ENCODE results near the gene KDM4C.
A peak's percentile ranks its signal among the peaks of the same experiment; 100 is the strongest.
"Not testable (repeated sequence)": the region's sequence is repeated elsewhere in the genome, so short reads cannot be mapped to it uniquely, and the experiment has no call there.

Gene KDM4C

GRCh38 chr9:6764950-6765349 is 7.2 kb downstream of the KDM4C start:
- no peak for DNase-seq

- DNase-seq, result no peak
These were observed 7.6 kb downstream of the KDM4C start for GRCh38 chr9:6765396-6765795.

DNA sequence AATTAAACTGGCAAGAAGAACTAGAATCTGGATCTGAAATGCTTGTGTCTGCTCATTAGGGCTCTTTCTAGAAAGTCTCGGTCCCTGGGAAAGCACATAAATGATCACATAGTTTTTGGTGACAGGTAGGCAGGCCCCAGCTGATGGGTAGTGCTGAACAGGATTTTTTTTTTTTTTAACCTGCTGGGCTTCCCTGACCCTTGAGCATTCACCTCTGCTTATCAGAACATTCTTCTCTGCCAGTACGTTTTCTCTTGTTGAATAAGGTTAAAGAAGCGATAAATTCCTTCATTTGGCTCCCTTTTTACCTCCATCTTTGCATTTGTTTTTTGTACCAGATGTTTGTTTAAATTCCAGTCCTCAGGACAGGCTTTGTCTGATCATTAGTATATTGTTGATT is 8.8 kb downstream of the KDM4C start:
- DNase-seq, result no peak

DNA sequence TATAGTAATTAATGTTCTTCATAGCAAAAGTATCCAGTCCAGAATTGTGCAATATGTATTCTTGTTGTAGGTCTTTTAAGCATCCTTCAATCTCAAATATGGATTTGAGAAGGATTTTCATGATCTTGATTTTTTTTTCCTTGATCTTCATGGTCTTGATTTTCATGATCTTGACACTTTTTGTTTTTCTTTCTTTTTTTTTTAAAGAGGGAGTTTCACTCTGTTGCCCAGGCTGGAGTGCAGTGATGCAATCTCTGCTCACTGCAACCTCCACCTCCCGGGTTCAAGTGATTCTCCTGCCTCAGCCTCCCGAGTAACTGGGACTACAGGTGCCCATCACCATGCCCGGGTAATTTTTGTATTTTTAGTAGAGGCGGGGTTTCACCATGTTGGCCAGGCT is 10.8 kb downstream of the KDM4C start:
- not testable (repeated sequence) for DNase-seq

DNA sequence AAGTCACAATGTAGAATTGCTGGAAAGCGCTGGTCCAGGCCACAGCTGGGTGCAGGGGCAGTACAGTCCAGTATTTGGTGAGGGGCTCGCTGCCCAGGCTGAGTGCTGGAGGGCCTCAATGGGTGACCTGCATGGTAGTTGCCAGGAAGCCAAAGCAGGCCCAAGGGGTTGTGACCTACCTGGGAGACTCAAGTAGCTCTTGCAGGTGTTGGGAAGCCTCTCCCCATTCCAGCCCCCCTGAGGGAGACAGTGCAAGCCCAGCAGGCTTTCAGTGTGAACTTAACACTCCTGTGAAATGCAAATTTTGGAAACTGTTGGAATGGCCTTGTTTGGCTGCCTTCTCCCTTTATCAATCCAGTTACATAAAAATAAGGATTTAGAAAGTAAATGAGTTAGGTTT is 13.9 kb downstream of the KDM4C start:
- DNase-seq, result no peak

DNA sequence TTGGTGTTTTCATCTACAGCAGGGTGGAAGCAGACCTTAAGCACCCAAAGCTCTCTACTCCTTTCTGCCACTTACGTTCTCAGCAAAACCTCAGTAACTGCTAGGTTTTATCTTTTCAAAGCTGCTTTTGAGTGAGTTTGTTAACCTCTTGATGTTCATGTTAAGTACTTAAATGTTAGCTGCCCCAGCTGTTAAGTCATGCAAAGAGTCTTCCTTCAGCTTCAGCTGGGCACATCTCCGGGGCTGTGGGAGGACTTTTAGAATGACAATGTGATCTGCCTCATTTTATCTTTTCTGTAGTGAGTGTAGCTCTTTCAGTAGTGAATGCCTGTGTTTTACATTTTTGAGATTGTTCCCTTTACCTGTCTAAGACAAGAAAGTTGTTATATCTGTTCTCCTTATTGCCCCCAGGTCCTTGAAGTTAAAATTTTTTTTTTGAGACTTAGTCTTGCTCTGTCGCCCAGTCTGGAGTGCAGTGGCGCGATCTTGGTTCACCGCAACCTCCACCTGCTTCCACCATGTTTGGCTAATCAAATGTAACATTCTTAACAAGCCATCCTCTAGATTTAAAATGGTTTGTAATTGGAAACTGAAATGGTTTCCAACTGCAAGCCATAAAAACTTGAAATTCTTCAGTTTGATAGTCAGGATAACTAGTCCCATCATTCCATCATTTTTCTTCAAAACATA is 19.6 kb downstream of the KDM4C start:
- peak; percentile 67 for DNase-seq

GRCh38 chr9:6779417-6780241 is 21.9 kb downstream of the KDM4C start:
- DNase-seq, result peak; percentile 86

DNA sequence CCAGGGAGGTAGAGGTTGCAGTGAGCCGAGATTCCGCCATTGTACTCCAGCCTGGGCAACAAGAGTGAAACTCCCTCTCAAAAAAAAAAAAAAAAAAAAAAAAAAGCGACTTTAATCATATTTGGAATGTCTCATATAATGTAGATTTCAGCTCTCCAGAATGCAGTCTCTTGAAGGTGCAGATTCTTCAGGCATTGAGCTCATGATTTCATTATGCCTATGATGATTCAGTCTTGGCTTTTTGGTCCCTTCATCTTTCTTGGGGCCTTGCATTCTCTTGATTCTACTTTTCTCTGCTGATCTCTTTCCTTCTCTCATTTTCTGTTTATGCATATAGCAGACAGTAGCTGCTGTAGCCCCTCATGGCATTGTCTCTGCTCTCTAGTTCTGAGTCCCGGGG is 22.9 kb downstream of the KDM4C start:
- DNase-seq, result no peak

DNA sequence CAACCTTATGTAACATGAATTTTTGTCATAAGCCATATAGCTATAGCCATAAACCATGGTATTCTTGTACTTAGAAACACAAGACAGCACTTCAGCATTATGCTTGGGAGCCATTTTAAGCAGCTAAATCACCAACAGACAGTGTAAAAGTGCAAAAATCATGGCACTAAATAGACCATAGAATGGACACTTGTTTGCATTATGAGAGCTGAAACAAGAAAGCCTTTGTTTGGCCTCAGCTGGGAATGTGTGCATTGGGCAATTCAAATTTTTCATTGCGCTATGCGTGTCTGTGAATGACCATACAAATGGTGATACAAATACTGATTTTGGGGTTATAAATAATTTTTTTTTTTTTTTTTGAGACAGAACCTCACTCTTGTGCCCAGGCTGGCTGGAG is 23.7 kb downstream of the KDM4C start:
- no peak for DNase-seq

DNA sequence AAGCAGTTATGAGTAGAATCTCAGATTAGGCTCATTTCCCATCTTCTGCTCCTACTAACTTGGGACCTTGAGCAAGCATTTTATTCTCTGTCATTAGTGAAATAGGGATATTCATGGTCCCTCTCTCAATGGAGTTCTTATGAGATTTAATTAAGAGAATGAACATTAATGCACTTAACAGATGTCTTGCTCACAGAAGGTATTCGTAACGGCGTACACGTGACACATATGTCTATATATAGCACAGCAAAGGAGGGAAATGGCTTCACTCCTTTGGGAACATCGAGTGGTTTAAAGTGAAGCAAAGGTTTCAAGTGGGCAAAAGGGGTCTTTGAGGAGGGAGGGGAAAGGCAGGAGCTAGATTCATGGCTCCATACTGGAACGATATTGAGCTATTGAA is 24.6 kb downstream of the KDM4C start:
- DNase-seq, result no peak

- no peak for DNase-seq
These were observed 25.2 kb downstream of the KDM4C start for GRCh38 chr9:6782981-6783380.

DNA sequence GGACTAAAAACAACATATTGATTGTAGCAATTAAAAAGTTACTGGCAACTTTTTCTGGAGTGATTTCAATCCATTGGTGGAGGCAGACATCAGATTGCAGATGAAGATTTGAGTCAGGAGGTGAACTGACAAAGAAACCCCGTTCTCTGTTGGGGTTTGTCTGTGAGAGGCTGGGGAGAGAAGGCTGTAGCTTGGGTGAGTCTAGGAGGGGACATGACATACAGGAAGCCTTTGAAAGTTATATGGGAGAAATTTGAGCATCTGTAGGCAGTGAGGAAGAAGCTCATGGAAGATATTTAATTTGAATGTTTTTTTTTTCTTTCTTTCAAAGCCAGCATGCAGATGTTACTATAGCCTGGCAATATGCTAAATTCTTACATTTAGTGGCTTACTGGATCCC is 26.0 kb downstream of the KDM4C start:
- no peak for DNase-seq

GRCh38 chr9:6785682-6786081 is 27.9 kb downstream of the KDM4C start:
- DNase-seq, result no peak

- DNase-seq, result no peak
These were observed 30.0 kb downstream of the KDM4C start for GRCh38 chr9:6787793-6788161.

- DNase-seq, result no peak
These were observed 30.6 kb downstream of the KDM4C start for GRCh38 chr9:6788162-6789016.

- DNase-seq, result not testable (repeated sequence)
These were observed 31.2 kb downstream of the KDM4C start for GRCh38 chr9:6789017-6789338.

DNA sequence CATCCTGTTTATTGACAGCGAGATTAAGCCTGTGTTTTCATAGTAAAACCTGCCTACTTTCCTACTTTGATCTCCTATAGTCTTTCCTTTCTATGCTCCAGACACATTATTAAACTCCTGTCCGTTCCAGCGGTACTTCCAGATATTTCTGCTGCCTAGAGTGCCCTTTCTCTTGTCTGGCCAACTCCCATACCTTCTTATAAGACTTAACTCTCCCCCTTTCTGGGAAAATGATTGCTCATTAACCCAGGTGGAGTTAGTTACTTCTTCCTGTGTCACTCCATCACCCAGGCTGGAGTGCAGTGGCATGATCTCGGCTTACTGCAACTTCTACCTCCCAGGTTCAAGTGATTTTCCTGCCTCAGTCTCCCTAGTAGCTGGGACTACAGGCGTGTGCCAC is 33.1 kb downstream of the KDM4C start:
- no peak for DNase-seq

GRCh38 chr9:6793203-6793602 is 35.4 kb downstream of the KDM4C start:
- DNase-seq, result no peak

DNA sequence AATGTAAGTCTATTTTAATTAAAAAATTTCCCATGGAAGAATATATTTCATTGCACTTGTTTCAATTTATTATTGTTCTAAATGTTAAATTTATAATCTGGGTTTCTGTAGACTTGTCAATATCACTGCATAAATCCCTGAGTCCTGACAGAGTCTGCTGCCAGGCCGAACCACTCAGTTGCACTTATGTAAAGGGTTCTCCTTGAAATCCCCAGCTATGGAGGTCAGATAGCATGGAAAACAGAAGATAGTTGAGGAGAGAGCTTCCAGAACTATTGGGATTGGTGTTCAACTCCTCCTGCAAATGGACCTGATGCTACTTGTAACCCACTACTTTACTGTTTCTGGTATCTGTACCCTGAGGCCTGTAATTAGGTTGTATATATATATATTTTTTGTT is 37.2 kb downstream of the KDM4C start:
- no peak for DNase-seq

DNA sequence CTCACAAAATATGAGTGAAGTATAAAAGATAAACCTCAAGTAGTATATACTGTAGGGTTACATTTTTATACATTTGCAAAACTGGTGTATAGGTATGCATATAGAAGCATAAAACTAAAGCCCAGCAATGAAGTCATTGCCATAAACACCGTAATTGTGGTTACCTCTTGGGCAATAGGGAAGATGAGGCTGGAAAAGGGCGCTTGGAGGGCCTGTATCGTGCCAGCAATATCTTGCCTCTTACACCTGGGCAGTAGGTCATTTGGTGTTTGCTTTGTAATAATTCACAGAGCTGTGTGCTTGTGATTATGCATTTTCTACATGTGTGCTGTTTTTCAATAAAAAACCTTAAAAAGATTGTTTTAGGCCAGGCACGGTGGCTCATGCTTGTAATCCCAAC is 45.2 kb downstream of the KDM4C start:
- DNase-seq, result no peak

DNA sequence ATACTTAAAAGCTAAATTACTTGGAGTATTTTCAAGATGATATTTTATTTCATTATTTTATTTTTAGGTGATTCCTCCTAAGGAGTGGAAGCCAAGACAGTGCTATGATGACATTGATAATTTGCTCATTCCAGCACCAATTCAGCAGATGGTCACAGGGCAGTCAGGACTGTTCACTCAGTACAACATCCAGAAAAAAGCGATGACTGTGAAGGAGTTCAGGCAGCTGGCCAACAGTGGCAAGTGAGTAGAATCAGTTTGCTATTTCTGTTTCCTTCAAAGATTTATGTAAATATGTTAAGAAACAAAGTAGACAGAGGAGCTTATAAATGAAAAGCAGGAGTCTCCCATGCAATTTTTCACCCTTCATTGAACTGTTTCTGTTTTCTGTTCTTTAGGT is 47.8 kb downstream of the KDM4C start:
- peak; percentile 63 for DNase-seq

GRCh38 chr9:6806318-6806717 is 48.5 kb downstream of the KDM4C start:
- not testable (repeated sequence) for DNase-seq

- DNase-seq, result not testable (repeated sequence)
These were observed 49.9 kb downstream of the KDM4C start for GRCh38 chr9:6807669-6808068.

GRCh38 chr9:6811436-6811835 is 53.7 kb downstream of the KDM4C start:
- DNase-seq, result no peak
